NCI-H1417 (cell line): ENCODE data around the gene ACYP2.
"Not testable (repeated sequence)": the region's sequence is repeated elsewhere in the genome, so short reads cannot be mapped to it uniquely, and the experiment has no call there.

Source experiments
- DNase-seq, 3 experiments: peaks; one replicate each; lab custom pipeline; 2025; lab: John Stamatoyannopoulos, UW

Gene ACYP2

GRCh38 chr2:54224997-54225396 is 109.6 kb downstream of the ACYP2 start:
- DNase-seq = no peak

- no peak for DNase-seq
These were observed 110.8 kb downstream of the ACYP2 start for GRCh38 chr2:54226260-54226659.

GRCh38 chr2:54227798-54228197 is 112.4 kb downstream of the ACYP2 start:
- DNase-seq = no peak

DNA sequence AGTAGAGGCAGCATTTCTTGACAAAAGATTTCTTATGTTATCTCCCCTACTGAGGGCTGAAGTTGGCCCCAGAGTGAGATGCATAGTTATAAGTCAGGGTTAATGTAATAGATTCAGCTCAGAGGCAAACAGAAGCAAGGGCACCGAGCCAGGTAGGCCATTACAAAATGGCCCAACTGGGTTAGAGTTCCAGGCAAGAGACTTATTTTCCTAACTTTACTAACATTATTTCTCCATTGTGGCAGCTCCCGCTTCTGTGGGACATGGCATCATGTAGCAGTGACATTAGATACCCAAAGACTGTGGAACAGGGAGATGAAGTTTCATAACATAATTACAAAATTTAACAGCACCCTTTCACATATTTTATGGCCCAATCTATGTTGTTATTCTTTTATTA is 113.5 kb downstream of the ACYP2 start:
- DNase-seq = no peak

GRCh38 chr2:54233832-54234649 is 118.6 kb downstream of the ACYP2 start:
- no peak for DNase-seq

DNA sequence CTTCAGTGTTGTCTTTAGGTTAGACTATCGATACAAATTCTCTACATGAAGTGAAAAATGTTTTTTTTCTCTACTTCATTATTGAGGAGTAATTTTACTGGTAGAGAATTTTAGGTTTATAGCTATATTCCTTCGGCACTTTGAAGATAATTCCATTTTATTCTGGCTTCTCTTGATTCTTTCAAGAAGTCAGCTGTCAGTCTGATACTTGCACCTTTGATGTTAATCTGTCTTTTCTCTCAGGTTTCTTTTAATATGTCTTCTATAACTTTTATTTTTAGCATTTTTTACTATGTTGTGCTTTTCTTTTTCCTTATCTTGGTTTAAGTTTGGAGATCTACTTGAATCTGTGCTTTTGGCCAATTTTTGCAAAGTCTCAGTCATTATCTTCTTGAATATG is 122.0 kb downstream of the ACYP2 start:
- no peak for DNase-seq

GRCh38 chr2:54239427-54239826 is 124.0 kb downstream of the ACYP2 start:
- peak in 1 of 3 experiments; percentile 21 for DNase-seq

GRCh38 chr2:54240515-54241469 is 125.4 kb downstream of the ACYP2 start:
- no peak for DNase-seq

DNA sequence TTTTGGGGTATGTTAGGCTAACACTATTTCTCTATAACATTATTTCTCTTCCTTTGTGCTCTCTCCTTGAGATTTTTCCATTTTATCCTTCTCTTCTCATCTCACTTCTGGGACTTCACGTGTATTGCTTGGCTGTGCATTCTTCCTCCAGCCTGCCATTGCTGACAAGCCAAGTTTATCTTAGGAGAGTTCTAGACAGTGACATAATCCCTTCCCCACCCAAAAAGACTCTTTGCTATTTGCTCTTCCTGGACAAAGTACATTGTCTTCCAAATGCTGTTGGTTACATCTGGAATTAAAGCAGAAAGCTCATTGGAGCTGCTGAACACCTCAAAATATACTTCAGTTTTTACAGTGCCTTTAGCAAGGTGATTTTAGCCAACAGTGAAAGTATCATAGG is 131.7 kb downstream of the ACYP2 start:
- no peak for DNase-seq

DNA sequence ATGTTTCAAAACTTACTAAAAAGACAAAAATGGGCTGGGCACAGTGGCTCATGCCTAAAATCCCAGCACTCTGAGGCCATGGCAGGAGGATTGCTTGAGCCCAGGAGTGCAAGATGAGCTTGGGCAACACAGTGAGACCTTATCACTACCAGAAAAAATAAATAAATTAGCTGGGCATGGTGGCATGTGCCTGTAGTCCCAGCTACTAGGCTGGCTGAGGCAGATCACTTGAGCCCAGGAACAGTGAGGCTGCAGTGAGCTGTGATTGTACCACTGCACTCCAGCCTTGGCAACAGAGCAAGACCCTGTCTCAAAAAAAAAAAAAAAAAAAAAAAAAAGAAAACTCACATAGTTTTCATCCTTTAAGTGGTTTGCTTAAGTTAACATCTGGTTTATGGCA is 134.2 kb downstream of the ACYP2 start:
- no peak for DNase-seq

GRCh38 chr2:54254180-54254579 is 138.8 kb downstream of the ACYP2 start:
- no peak for DNase-seq

GRCh38 chr2:54255230-54256090 is 140.0 kb downstream of the ACYP2 start:
- DNase-seq = no peak

- DNase-seq = no peak
These were observed 140.8 kb downstream of the ACYP2 start, which contains the start of gene TSPYL6 for GRCh38 chr2:54256091-54256694. Gene TSPYL6, minus strand, starts transcription at chr2:54256229. Its CDS starts 78 bp downstream, at chr2:54256151.

- no peak for DNase-seq
These were observed 142.8 kb downstream of the ACYP2 start for GRCh38 chr2:54258166-54258565.

DNA sequence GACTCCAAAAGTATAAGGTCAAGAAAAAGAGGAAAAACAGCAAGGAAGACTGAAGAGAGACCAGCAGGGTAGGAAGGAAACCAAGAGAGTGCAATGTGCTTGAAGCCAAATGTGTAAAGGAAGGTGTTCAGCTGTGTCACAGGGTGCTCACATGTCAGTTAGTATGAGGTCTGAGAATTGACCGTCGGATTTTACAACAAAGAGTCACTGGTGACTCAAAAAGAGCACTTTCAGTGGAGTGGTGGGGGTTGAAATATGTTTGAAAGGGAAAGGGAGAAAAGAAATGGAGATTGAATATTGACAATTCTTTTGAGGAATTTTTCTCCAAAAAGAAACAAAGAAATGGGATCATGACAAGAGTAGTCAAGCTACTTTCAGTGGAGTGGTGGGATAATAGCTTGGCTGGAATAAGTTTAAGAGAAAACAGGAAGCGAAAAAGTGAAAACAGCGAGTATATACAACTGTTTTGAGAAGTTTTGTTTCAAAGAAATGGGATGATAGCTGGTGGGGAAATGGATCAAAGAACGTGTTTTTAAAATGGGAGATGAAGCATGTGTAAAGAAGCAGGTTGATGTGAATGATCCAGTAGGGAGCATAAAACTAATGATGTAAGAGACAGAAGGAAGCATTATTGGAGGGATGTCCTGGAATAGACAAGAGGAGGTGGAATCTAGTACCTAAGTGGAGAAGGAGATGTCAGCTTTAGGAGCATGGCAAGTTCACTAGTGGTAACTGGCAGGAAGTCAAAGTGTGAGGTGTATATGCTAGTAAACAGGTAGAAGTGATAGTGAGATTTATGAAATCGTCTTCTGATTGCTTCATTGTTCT is 144.2 kb downstream of the ACYP2 start:
- DNase-seq = no peak

- DNase-seq = no peak
These were observed 144.8 kb downstream of the ACYP2 start for GRCh38 chr2:54260241-54260595.

GRCh38 chr2:54261537-54261936 is 146.1 kb downstream of the ACYP2 start:
- DNase-seq = no peak

DNA sequence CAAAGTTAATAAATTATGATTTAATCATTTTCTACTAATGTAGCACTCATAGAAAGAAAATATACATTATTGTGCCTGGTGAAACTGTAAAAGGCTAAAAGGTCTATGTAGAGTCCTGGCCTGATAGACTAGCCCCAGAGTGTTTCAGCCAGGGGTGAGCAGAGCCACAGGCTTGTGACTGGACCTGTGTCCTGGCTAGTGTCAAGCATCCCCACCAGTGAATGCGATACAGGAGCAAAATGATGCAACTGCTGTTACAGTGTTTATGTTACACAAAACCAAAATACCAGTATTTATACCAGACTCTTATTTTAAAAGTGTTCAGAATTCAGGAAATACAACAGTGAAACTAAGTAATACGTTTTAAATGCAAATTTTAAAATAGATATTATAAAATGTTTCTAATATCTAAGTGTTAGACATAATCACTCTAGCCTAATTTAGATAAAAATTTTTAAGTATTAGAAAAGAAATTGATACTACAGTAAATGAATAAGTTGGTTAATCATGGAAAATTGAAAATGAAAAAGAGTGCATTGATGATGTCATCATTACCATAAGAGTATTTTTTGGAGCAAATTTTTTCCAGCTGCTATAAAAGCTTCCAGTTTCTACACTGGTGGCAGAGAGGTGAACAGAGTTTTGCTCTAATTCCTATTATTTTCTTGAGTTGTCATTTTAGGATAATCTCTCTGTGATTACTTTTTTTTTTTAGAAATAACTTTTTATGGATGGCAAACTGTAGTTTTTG is 146.8 kb downstream of the ACYP2 start:
- DNase-seq = no peak

GRCh38 chr2:54265081-54265480 is 149.7 kb downstream of the ACYP2 start:
- DNase-seq = not testable (repeated sequence)

GRCh38 chr2:54267577-54267976 is 152.2 kb downstream of the ACYP2 start:
- no peak for DNase-seq
